Activated CD4-positive, alpha-beta T cell treated with anti-CD3 and anti-CD28 coated beads, Interleukin-2, Interleukin-6, amounts not matched to agents 100 ng/mL and 50 ng/mL, durations not matched to agents 16 hours and 8 hours (primary cell): Measurements from ENCODE around the gene RCN2.

Experiments
- DNase-seq: peaks from one replicate; pipeline ENCODE4 v3.0.0-alpha.2; 2020

The RCN2 gene

DNA sequence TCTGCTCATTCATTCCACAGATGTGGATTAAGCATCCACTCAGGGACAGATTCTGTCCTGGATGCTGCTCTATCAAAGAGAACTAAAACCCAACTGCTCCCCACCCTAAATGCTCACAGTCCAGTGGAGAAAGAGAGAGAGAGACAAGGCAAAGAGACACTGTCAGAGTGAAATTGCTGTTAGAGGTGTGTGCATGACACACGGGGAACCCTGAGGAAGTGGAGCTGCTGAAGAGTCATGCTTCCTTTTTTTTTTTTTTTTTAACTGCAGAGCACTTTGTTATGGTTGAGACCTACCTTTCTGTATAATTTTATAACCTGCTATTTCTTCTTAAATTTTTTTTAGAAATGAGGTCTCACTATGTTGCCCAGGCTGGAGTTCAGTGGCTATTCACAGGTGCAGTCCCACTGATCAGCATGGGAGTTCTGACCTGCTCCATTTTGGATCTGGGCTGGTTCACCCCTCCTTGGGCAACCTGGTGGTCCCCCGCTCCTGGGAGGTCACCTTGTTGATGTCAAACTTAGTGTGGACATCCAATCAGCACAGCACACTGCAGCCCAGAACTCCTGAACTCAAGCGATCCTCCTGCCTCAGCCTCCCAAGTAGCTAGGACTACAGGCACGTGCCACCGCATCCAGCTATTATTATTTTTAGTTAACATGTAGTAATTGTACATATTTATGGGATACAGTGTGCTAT, 45.2 kb downstream of the RCN2 start:
- peak; percentile 71 for DNase-seq

DNA sequence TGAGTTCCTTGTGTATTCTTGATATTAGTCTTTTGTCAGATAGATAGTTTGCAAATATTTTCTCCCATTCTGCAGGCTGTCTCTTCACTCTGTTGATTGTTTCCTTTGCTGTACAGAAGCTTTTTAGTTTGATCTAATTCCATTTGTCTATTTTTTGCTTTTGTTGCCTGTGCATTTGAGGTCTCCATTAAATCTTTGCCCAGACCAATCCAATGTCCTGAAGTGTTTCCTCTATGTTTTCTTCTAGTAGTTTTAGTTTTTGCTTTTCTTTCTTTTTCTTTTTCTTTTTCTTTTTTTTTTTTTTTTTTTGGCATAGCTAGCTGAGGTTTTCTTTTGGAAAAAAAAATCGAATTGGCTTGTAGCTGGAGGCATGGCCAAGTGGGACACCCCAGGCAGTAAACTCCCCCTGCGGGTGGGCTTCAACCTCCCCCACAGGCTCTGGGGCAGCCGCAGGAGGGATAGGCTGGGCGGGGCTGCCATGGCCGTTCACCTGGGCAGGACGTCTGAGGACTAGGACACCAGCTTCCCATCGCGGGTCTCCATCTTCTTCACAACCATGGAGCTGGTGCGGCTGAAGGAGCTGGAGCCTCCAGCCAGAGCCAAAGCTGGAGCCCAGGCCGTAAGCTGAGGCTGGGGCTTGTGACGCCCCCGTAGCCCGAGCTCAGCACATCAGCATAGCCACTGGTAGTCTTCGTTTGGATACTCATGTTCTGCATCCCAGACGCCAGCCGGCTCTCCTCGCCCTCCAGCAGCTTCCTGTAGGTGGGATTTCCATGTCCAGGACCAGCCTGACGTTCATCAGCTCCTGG, 47.2 kb downstream of the RCN2 start:
- no peak for DNase-seq

DNA sequence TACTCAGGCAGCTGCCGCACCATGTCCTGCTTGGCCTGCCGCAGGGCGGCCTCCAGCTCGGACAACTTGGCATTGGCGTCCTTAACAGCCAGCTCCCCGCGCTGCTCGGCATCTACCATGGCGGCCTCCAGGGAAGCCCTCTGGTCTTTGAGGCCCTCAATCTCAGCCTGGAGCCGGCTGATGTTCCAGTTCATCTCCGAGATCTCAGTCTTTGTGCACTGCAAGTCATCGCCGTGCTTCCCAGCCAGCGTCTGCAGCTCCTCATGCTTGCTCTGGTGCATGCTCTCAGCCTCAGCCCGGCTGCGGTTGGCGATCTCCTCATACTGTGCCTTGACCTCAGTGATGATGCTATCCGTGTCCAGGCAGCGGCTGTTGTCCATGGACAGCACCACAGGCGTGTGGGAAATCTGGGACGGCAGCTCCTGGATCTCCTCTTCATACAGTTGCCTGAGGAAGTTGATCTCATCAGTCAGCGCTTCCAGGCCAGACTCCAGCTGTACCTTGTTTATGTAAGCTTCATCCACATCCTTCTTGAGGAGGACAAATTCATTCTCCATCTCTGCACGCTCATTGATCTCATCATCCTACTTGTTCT, 47.9 kb downstream of the RCN2 start:
- DNase-seq, result no peak

DNA sequence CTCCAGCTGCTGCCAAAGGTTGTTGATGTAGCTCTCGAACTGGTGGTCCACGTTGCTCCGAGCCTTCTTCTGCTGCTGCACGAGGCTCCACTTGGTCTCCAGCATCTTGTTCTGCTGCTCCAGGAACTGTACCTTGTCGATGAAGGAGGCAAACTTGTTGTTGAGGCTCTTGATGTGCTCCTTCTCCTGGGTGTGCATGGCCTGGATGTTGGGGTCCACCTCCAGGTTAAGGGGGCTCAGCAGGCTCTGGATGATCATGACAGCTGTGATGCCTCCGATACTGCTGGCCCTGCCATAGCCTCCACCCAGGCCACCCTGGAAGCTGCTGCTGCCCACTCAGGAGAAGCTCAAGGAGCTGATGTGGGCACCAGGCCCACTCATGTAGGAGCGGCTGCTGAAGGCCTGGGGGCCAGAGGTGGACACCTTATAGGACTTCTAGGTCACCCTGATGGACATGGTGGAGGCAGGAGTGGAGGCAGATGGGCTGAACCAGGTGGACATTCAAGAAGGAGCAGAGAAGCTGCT, 48.5 kb downstream of the RCN2 start:
- no peak for DNase-seq

DNA sequence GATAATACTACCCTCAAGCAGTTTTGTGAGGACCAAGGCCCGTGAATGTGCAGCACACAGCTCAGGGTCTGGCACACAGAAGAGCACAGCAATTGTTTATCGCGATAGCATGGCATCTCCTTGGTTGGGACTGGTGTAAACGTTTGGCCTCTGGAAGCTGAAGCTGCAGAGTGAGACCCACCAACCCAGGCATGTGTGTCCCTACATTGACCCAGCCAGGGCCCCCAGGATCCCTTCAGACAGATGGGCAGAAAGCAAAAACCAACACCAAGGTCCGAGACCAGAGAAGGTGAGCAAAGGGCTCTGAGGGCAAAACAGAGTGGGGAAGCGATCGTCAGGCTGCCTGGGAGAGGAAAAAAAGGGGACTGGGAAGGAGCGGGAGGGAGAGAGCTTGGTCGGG, 50.8 kb downstream of the RCN2 start:
- no peak for DNase-seq

DNA sequence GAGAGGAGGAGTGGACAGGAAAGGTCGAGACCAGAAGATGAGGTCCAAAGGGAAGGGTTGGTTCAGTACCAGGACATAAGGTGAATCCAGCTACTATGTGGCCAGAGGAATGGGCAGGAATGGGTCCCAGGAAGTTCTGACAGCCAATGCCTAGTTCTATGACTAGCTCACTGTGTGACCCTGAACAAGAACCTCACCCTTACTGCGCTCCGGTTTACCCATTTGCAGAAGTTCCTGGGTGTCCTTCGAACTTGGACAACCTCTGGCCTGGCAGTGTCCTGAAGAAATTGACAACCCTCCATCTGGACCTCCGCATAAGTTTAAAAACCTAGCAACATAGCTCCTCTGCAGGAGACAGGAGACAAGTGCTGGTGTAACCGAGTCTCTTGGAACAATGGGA, 51.2 kb downstream of the RCN2 start:
- no peak for DNase-seq

DNA sequence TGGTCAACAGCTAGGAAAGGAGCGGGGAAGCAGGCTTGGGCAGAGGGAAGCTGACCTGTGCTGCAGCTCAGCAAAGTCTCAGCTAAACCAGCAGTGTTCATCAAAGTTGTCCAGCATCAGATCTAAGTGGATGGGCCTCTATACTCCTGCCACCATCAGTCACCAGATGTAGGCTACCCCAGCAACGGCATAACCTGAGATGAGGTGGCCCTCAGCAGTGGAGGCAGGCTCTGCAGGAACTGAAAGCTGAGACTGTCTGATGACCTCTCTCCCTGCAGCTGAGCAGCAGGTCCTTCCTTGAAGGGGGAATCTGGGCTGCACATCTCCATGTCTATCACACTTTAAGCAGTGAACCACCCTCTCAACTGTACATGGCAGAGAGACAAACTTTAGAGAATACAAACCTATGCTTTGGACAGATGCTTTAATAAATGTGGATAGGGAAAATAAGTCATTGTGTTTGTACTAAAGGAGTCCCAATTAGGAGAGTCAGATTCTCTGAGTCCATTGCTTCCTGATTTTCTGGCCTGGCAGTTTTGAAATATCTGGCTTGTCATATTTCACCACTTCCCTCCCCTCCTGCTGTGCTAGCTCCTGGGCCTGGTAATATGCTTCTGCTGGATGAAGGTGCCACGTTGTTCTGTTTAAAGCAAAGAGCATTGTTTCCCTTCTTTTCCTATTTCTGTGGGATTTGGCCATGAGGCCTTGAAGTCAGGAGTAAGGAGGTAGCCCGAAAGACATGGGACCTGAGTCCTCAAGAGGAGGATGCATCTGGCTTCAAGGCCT, 52.2 kb downstream of the RCN2 start:
- DNase-seq, result no peak

DNA sequence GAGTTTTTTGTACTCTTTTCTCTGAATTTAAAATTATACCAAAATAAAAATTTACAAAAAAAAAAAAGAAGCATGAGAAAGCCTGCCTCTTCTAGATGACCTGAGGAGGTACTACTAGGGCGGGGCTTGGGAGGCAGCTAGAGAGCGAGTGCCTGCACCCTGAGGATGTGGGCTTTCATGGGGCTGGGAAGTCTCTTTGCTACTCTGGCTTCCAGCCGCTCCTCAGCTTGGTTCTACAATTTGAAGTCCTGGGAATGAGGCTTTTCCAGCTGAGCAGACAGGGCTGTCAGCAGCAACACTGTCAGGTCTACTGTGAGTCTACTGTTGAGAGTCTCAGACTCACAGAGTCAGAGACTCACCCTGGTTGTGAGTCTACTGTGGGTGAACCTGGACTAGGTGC, 55.2 kb downstream of the RCN2 start:
- DNase-seq, result peak; percentile 48

DNA sequence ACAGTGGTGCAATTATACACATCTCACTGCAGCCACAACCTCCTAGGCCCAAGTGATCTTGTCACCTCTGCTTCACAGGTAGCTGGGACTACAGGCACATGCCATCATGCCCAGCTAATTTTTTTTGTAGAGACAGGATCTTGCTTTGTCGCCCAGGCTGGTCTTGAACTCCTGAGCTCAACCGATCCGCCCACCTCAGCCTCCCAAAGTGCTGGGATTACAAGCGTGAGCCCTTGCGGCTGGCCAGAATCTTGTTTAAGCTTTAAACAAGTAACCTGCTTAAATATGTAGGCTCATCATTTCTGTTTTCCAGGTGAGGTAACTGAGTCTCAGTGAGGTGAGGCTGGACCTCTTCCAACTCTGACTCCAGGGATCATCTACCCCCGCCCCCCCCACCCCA, 55.7 kb downstream of the RCN2 start:
- DNase-seq, result no peak

DNA sequence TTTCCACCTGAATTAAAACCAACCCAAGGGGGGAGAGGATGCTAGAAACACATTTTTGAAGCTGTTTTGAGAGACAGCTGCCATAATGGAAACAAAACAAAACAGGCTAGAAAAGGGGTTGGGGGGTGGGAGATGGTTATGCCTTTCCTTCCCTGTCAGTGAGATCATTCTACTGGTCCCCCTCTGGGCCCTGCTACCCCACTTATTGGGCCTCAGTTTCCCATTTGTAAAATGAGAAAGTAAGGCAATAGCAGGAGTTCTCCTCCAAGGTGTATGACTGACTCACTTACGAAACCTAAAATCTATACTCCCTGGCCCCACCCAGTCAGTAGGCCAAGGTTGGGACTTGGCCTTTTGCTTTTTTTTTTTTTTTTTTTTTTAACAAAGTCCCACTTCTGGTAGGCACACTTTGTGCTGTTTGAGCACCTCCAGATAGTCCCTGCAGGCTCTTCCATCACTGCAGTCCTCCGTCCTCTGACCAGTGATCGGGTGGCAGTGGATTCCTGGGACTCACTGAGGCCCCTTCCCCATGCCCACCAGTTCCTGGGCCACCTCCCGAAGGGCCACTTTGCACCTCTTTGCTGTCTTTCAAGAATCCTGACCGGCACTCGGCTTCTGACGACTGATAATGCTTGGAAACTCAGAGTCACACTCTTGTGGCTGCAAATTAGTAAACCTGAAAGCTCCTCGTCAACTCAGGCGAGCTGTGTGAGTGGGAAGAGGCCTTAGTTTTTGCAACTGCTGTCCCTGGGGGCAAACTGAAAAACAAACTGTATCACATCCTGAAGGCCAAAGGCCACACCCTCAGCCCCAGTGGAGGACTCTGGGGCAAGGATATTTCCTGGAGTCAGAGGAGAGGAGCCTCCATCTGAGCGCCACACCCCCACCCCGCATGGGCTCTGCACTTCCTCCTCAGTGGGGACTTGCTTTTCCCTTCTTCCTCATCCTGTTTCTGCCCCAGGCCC, 56.6 kb downstream of the RCN2 start:
- DNase-seq, result peak; percentile 96

DNA sequence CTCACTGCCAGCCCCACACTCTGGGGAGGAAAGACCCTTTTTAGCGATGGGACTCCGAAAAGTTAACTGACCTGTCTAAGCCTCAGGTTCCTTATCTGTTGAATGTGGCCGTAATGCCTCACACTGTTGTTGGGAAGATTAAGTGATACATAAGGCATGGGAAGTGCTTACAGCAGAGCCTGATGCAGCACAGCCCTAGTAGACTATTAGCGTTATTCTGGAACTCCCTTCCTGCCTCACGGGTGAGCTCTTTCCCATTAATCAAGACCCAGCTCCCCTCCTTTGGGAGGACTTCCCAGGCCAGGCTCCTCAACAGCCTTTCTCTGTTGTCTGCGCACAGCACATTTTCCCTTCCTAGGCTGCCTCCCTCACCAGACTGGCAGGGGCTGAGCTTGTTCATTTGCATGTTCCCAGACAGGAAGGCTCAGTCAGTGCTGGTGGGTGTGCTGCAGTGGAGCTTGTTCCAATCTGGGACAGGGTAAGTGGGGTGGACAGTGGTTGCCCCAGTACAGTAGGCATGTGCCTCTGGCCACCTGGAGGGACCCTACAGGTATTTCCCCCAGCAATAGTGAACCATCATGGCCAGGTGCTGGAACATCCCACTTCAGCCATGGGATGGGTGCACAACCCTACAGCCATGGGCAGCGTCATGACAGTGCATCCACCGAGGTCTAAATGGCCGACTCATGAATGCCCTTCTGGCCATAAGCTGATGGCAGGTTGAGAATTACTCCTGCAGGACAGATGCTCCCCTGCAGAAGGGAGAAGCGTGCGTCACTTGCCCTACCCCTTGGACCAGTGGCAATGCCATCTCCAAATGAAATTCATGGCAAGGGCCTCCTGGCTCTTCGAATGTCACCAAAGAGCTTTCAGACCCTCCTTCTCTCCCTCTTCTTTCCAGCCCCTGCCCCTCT, 57.6 kb downstream of the RCN2 start:
- peak; percentile 34 for DNase-seq

DNA sequence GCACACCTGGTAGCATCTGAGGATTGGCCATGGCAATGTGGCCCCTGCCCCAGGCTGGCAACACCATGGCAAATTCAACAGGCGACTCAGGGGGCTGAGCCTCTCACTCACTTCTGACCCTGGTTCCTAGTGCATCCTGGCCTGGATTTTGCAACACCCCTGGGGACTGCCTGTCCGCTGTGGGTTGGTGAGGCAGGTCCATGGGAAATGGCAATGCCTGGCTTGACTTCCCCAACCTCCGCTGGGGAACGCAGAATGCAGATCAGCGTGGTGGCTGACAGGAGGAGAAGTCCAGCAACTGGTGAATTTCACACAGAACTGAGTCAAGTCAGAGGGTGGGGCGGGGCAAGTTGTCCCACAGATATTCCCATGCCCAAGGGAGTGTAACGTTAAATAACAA, 59.5 kb downstream of the RCN2 start:
- no peak for DNase-seq

DNA sequence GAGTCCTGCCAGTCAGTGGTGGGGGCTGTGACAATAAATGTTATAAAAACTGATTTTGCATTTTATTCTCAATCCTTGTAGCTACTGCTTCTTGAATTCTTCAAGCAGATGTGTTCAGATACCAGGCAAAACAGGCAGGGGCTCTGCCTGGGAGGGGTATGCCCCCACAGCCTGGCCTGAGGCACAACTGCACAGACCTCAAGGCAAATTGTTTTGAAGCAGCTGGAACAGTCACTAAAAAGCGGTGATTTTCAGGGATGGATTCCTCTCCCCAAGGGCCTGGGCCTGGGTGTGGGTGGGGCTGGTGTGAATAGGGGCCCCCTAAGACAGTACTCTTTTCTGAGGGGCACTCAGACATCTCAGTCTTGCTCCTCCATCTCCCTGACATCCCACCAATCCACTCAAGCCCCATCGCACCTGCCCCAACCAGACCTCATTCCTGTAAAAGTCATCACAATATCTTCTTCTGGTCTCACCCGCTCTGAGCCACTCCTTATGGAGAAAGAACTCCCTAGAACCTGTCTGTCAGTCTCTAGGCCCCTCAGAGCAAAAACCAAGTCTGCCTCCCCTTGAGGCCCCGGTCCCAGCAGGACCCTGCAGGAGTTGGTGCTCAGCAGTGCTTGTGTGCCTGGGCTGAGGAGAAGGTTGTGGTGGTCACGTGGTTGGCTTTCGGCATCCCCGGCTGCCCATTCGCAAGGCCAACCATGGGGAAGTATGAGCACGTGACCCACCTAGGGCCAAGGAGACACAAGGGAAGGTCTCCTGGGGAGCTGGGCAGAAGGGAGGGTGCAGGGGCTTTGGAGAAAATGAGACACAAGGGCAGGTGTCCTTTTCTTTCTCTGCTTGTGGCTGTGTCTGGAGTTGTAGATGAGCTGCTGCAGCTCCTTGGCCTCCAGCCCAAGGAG, 60.4 kb downstream of the RCN2 start:
- no peak for DNase-seq

DNA sequence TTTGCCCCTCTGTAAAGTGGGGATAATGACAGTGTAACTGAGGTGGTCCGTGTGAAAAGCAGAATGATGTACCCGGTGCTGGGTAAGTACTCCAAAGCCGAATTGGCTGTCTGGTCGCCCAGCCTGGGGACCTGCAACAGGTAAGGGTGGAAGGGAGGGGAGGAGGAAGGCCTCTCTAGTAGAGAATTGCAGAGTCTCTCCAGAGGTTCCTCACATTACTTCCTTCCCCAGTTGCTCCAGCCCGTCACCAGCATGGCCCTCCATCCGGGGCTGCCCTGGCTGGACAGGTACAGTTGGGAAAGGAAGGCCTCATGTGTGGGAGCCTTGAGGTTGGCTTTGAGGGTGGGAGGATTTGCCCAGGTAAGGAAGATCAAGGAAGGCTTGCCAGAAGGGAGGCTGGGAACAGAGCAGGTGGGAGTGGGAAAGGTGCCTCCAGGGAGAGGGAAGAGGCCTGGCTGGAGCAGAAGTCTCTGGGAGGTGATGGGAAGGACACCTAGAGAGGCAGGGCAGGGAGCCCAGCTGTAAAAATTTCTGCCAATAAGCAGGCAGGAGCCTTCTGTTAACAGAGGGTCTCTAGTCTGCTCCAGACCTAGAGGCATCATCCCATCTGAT, 61.7 kb downstream of the RCN2 start:
- no peak for DNase-seq

DNA sequence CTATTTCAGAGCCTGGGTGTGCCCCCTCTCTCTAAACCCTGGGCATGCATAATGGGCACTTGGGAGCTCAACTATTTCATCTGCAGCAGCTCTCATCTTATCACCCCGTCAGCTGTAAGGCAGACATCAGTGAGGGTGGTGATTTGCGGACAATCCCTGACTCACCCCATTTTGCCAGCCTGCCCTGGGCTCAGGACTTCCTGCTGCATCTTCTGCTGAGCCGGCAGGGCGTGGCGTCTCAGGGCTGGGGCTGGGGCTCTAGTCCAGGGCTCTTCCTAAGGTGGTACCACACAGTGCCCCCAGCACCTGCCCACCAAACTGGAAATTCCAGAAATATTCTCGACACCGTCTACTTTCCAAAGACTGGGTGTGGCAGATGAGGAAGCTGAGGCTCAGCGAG, 62.5 kb downstream of the RCN2 start:
- DNase-seq, result peak; percentile 87

DNA sequence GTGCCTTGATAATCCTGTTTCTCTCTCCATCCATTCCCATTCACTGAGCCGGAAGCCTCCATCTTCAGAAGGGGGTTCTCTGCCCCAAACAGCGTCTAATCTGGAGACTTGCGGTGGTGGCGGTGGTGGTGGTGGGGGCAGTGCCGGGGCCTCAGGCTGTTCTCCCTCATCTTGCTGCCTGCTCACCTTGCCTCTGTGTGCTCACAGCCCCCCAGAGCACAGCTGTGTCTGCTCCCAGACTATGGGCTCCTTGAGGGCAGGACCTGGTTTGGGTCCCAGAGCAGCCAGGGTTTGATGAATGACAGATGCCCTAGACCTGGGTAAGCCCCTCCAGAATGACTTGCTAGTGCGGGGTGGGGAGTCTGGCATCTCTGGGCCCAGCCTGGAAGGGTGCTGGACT, 62.9 kb downstream of the RCN2 start:
- DNase-seq, result peak; percentile 41

DNA sequence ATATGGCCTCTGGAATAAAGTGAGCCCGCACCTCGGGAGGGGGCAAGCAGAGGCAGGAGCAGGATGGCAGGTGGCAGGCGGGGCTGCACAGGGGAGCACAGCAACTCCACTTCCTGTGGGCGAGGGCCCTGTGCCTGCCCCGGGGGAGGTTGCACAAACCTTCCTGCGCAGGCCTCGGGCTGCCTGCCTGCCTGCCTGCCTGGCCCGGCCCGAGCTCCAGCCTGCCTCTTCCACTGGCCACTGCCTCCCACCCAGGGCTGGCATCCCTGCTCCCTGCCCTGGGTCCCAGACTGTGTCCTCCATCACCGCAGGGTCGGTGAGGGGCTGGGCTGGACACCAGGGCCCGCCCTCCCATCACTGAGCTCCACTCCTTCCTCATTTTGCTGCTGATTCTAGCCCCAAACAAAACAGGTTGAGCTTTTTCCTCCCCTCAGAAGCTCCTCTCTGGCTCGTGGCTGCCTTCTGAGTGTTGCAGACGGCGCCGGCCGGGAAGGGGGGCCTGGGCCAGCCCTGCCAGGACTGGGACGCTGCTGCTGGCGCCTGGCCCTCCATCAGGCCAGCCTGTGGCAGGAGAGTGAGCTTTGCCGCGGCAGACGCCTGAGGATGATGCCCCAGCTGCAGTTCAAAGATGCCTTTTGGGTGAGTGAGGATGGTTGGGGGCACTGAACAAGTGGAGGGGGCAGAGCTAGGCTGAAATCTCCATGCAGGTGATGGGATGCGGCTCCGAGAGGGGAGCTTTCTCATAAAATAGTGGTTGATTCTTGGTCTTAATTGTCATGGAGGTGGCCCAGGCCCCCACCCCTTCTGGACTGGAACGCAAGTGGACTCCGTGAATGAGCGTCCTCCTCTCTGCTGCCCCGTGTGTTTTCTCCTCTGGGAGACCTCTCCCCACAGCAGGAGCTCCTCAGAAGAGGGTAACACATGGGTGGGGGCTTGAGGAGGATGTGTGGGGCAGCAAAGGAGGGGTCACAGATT, 63.7 kb downstream of the RCN2 start, which contains the start of gene PSTPIP1:
Gene PSTPIP1, plus strand, starts transcription at position 156 of the 975 bp plus-strand sequence. Its CDS starts 448 bp downstream, at position 604.
- peak; percentile 88 for DNase-seq

DNA sequence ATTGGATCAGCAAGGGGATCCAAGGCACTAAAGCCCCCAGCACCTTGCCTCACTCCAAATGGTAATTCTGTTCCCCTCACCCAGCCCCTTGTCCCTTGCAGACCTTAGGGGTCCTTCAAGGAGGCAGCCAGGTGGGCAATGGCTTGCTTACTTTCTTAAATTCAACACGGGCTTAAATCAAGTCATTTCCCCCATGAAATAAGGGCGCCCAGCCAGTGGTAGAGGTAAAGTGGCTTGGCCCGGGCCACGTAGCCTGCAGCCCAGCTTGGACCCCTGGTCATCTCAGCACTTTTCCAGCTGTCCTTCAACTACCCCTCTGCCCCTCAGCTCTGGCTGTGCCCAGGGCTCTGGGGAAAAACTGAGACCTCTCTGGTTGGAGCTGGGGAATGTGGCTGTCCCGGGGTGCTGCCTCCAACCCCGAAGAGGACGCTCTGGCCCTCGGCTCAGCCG, 64.6 kb downstream of the RCN2 start:
- no peak for DNase-seq
